Body of pancreas (tissue), 4 donors: ENCODE data around the gene NUP50.

Experiments
- CTCF ChIP-seq, 7 experiments: fragments of 450-650 bp in 4 of 7; fragments of 200-600 bp in 3 of 7; sonication (generic) in 3 of 7; IDR thresholded peaks; one replicate each; pipeline ENCODE4 v1.5.1; 2016 to 2019; ENCODE audit warnings: antibody characterized with exemption in 7 of 7
- POLR2A ChIP-seq, 3 donors: fragments of 450-650 bp; IDR thresholded peaks; one replicate each; pipeline ENCODE4 v1.6.1; 2016; ENCODE audit warnings: antibody characterized with exemption in 3 of 3, mild to moderate bottlenecking in 2 of 3

- TF ChIP-seq POLR2A (IDR thresholded peaks at IDR 0.05) = no peak
- TF ChIP-seq CTCF (IDR thresholded peaks at IDR 0.05) = no peak
These were observed 13.6 kb upstream of the NUP50 start for GRCh38 chr22:45150139-45150538.
